Astrocyte (in vitro differentiated cells and primary cell): Measurements from ENCODE around the gene ZNF592.

Experiments
- CTCF ChIP-seq: IDR thresholded peaks from 2 replicates; pipeline ENCODE4 v1.5.1; 2011; ENCODE audit warnings: low read depth, mild to moderate bottlenecking, inconsistent platforms, low read length, moderate library complexity; ENCODE audit not compliant: insufficient read depth
- EZH2 ChIP-seq: IDR thresholded peaks from 2 replicates; pipeline ENCODE4 v1.6.1; 2012; ENCODE audit warnings: mild to moderate bottlenecking, low read length, inconsistent platforms; ENCODE audit not compliant: insufficient read depth

- no peak for TF ChIP-seq CTCF
- TF ChIP-seq EZH2: no peak
Observed at GRCh38 chr15:84764989-84765388, 16.6 kb downstream of the ZNF592 start.
